Measurements from ENCODE around the gene BMP6. TPM values are rescaled to one million over a fixed set of nuclear protein-coding genes. Genes with fewer than 3 reads are reported as not detected.

Gene BMP6
- total and polyA plus RNA-seq, 2 experiments from 2014 or later = 0.84 to 2.8 TPM

DNA sequence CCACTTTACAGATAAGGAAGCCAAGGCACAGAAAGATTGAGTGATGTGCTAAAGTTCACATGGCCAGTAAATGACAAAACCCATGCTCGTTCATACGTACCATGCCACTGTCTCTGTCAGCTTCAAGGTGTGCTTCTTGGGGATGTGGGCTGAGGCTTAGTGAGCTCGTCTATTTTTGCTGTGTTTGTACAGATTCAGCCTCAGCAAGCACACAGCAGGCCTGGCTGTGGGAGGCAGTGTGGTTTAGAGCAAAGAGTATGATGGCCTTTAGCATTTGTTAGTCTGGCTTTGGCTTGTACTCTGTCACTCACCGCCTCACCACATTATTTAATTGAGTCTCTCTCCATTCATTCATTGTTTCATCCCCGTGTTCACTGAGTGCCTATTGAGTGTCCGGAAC, 55.3 kb downstream of the BMP6 start (continued):
- TF ChIP-seq EZH2 (IDR thresholded peaks at IDR 0.05; ENCODE audit: low read depth, unreplicated experiment) (no peak), CREB1 (CRISPR knock-in tag; IDR thresholded peaks at IDR 0.05; ENCODE audit: low read depth) (no peak), ZNF331 (CRISPR knock-in tag; IDR thresholded peaks at IDR 0.05; ENCODE audit: low read depth) (no peak), NANOG (IDR thresholded peaks at IDR 0.05; ENCODE audit: borderline replicate concordance) (no peak), JUNB (IDR thresholded peaks at IDR 0.05; ENCODE audit: unreplicated experiment) (no peak), ZNF114 (CRISPR knock-in tag; IDR thresholded peaks at IDR 0.05) (no peak)
- TF ChIP-seq, protein P1, sequence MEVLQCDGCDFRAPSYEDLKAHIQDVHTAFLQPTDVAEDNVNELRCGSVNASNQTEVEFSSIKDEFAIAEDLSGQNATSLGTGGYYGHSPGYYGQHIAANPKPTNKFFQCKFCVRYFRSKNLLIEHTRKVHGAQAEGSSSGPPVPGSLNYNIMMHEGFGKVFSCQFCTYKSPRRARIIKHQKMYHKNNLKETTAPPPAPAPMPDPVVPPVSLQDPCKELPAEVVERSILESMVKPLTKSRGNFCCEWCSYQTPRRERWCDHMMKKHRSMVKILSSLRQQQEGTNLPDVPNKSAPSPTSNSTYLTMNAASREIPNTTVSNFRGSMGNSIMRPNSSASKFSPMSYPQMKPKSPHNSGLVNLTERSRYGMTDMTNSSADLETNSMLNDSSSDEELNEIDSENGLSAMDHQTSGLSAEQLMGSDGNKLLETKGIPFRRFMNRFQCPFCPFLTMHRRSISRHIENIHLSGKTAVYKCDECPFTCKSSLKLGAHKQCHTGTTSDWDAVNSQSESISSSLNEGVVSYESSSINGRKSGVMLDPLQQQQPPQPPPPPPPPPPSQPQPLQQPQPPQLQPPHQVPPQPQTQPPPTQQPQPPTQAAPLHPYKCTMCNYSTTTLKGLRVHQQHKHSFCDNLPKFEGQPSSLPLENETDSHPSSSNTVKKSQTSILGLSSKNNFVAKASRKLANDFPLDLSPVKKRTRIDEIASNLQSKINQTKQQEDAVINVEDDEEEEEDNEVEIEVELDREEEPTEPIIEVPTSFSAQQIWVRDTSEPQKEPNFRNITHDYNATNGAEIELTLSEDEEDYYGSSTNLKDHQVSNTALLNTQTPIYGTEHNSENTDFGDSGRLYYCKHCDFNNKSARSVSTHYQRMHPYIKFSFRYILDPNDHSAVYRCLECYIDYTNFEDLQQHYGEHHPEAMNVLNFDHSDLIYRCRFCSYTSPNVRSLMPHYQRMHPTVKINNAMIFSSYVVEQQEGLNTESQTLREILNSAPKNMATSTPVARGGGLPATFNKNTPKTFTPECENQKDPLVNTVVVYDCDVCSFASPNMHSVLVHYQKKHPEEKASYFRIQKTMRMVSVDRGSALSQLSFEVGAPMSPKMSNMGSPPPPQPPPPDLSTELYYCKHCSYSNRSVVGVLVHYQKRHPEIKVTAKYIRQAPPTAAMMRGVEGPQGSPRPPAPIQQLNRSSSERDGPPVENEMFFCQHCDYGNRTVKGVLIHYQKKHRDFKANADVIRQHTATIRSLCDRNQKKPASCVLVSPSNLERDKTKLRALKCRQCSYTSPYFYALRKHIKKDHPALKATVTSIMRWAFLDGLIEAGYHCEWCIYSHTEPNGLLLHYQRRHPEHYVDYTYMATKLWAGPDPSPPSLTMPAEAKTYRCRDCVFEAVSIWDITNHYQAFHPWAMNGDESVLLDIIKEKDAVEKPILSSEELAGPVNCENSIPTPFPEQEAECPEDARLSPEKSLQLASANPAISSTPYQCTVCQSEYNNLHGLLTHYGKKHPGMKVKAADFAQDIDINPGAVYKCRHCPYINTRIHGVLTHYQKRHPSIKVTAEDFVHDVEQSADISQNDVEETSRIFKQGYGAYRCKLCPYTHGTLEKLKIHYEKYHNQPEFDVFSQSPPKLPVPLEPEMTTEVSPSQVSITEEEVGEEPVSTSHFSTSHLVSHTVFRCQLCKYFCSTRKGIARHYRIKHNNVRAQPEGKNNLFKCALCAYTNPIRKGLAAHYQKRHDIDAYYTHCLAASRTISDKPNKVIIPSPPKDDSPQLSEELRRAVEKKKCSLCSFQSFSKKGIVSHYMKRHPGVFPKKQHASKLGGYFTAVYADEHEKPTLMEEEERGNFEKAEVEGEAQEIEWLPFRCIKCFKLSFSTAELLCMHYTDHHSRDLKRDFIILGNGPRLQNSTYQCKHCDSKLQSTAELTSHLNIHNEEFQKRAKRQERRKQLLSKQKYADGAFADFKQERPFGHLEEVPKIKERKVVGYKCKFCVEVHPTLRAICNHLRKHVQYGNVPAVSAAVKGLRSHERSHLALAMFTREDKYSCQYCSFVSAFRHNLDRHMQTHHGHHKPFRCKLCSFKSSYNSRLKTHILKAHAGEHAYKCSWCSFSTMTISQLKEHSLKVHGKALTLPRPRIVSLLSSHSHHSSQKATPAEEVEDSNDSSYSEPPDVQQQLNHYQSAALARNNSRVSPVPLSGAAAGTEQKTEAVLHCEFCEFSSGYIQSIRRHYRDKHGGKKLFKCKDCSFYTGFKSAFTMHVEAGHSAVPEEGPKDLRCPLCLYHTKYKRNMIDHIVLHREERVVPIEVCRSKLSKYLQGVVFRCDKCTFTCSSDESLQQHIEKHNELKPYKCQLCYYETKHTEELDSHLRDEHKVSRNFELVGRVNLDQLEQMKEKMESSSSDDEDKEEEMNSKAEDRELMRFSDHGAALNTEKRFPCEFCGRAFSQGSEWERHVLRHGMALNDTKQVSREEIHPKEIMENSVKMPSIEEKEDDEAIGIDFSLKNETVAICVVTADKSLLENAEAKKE (CRISPR knock-in tag; IDR thresholded peaks at IDR 0.05) = no peak

DNA sequence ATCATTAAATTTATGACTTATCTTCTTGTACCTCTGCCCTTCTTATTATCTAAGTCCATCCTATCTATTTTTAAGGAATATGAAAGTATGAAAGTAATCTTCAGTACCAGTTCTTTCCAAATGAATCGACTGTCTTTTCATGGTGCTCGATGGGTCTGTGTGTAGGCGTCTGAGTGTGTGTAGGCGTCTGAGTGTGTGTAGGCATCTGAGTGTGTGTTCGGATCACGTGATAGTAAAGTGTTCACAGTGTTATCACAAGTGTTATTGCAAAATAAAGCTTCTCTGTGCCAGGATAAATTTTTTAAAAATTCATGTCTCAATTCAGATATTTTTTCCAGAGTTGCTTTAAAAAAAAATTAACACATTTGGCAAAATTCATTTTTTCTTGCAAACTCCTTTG, 58.3 kb downstream of the BMP6 start:
- DNase-seq (ENCODE audit: low spot score) = no peak
- peaks cover 4% of the 10 kb centered on the region; the same call in 1 of the 3 replicates for H3K4me1 Mint-ChIP-seq
- no peak for ATAC-seq
- peaks cover 2% of the 10 kb centered on the region for H3K27me3 Mint-ChIP-seq (ENCODE audit: insufficient read depth, low read depth, poor library complexity)
- Histone ChIP-seq H3K4me2 (no peak overlapping the region), H3K4me3 (no peak overlapping the region), H3K27me3 (ENCODE audit: insufficient read depth) (no peaks in the 10 kb centered on the region), H3K27ac (ENCODE audit: low read depth) (no peak overlapping the region), H3F3A (replicated peaks; ENCODE audit: low read depth) (no peaks in the 10 kb centered on the region), H3K79me2 (replicated peaks; ENCODE audit: insufficient read depth) (no peaks in the 10 kb centered on the region), H3K9me2 (ENCODE audit: insufficient read depth) (no peaks in the 10 kb centered on the region), H2AFZ (no peak overlapping the region), H4K20me1 (replicated peaks; ENCODE audit: insufficient read depth) (no peaks in the 10 kb centered on the region), H3K36me3 (ENCODE audit: insufficient read depth) (no peaks in the 10 kb centered on the region), H3K4me1 (ENCODE audit: insufficient read depth) (no peaks in the 10 kb centered on the region)
- no peak overlapping the region for H3K4me3 Mint-ChIP-seq
- no peak overlapping the region for H3K27ac Mint-ChIP-seq
- H3K36me3 Mint-ChIP-seq (ENCODE audit: low read depth) = no peaks in the 10 kb centered on the region
- H3K9me3 Mint-ChIP-seq = no peaks in the 10 kb centered on the region
- no peak for TF ChIP-seq STAT1 (IDR thresholded peaks at IDR 0.05; ENCODE audit: unreplicated experiment)
- no peak for TF ChIP-seq EZH2 (IDR thresholded peaks at IDR 0.05; ENCODE audit: low read depth, unreplicated experiment)
- no peak for TF ChIP-seq ZNF331 (CRISPR knock-in tag; IDR thresholded peaks at IDR 0.05; ENCODE audit: low read depth)
- no peak for TF ChIP-seq POLR2AphosphoS5 (IDR thresholded peaks at IDR 0.05; ENCODE audit: low read depth)
- TF ChIP-seq, protein P2, sequence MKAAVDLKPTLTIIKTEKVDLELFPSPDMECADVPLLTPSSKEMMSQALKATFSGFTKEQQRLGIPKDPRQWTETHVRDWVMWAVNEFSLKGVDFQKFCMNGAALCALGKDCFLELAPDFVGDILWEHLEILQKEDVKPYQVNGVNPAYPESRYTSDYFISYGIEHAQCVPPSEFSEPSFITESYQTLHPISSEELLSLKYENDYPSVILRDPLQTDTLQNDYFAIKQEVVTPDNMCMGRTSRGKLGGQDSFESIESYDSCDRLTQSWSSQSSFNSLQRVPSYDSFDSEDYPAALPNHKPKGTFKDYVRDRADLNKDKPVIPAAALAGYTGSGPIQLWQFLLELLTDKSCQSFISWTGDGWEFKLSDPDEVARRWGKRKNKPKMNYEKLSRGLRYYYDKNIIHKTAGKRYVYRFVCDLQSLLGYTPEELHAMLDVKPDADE (IDR thresholded peaks at IDR 0.05) = no peak
- TF ChIP-seq, protein P1 (CRISPR knock-in tag; IDR thresholded peaks at IDR 0.05) = no peak
